GM18499 (cell line): ENCODE measurements around the gene DCLRE1C.
"Not testable (repeated sequence)": the region's sequence is repeated elsewhere in the genome, so short reads cannot be mapped to it uniquely, and the experiment has no call there.

Source experiments
- ATAC-seq: cut with Tn5 transposase; IDR thresholded peaks from one replicate; pipeline ENCODE4 v1.9.1; 2021; ENCODE audit warnings: moderate number of reproducible peaks; ENCODE audit not compliant: insufficient read depth, unreplicated experiment

The DCLRE1C gene

DNA sequence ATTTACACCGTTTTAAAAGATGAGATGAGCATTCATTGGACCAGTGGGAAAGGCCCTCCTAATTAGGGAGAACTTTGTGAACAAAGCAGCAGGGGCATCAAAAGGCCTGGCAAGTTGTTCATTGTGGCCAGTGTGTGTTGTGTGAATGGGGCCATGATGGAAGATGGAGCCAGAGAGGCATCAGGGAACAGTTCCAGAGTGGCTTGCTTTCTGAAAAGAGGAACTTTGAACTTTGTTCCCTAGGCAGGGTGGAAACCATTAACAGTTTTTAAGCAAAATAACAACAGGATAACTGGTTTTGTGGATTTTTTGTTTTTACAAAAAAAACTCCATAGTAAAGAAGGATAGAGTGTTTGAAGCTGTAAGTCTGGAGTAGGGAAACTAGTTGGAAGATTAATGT lies 62.7 kb downstream of the DCLRE1C start:
- ATAC-seq: no peak

DNA sequence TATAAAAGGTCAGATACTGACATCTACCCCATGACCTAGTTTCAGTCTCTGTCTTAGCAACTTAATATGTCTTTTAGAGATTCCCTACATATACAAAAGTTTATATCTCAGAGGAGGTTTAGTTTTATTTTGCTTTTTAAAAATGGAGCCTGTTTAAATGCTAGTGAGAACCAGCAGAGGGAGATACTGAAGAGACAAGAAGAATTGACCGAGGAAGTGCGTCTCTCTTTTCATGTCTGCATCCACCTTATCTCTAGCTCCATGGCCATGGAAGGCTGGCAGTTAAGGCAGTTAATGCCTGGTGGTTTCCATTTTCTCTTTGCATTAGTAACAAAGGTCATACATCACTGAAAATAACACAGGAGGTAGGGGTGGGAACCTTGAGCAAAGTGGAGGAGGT lies 64.6 kb downstream of the DCLRE1C start:
- ATAC-seq: no peak

DNA sequence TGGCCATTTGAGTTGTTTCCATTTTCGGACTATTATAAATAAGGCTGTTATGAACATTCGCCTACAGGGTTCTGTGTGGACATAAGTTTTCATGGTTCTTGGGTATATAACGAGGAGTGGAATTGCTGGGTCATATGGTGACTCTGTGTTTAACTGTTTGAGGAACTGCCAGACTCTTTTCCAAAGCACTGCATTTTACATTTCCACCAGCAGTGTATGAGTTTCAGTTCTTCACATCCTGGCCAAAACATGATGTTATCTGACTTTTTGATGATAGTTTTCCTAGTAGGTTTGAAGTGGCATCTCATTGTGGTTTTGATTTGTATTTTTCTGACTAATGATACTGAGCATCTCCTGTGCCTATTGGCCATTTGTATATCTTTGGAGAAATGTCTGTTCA lies 69.8 kb downstream of the DCLRE1C start:
- ATAC-seq: no peak

DNA sequence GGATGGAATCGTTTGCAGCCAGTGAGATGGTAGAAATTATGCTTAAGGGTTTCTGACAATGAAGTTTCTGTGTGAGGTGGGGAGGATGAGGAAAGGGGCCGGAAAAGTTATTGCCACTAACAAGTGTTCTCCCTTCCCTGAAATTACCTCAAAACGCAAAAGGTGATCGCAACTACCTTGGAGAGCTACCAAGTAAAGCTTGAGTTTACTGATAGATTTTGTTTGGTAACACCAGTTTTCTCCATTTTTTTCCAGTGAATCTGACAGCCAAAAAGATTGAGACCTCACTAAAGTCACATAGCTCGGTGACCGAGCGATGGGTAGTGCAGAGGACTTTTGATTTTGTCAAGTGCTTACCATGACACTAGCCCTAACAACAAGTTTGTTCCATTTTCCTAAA lies 73.7 kb downstream of the DCLRE1C start:
- ATAC-seq: no peak

DNA sequence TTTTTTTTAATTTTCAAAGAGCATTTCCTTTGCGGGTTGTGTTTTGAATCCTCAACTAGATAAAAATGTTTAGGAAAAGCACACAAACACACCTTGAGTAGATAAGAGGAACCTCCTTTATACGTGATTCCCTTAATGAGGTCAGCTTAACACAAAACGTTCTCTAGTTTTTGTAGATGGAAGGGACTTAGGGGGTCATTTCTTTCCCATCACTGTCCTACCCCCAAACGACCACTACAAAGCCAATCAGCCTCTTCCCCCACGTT lies 74.0 kb downstream of the DCLRE1C start:
- no peak for ATAC-seq

GRCh38 chr10:14879124-14879927 lies 74.6 kb downstream of the DCLRE1C start:
- no peak for ATAC-seq

GRCh38 chr10:14878266-14879123 lies 75.4 kb downstream of the DCLRE1C start, which contains the start of gene SUV39H2:
Gene SUV39H2 (plus strand): TSS chr10:14878866. CDS start chr10:14878889, 23 bp downstream.
- ATAC-seq: peak; percentile 69

- ATAC-seq: no peak
These were observed 77.1 kb downstream of the DCLRE1C start for GRCh38 chr10:14876764-14877163.

GRCh38 chr10:14875941-14876340 lies 78.0 kb downstream of the DCLRE1C start:
- no peak for ATAC-seq

GRCh38 chr10:14873090-14873760 lies 80.7 kb downstream of the DCLRE1C start:
- ATAC-seq: peak; percentile 42

GRCh38 chr10:14864871-14865270 lies 89.0 kb downstream of the DCLRE1C start:
- ATAC-seq: not testable (repeated sequence)

DNA sequence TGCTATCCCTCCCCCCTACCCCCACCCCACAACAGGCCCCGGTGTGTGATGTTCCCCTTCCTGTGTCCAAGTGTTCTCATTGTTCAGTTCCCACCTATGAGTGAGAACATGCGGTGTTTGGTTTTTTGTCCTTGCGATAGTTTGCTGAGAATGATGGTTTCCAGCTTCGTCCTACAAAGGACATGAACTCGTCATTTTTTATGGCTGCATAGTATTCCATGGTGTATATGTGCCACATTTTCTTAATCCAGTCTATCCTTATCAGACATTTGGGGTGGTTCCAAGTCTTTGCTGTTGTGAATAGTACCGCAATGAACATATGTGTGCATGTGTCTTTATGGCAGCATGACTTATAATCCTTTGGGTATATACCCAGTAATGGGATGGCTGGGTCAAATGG lies 89.4 kb downstream of the DCLRE1C start:
- ATAC-seq: not testable (repeated sequence)

- no peak for ATAC-seq
These were observed 93.1 kb downstream of the DCLRE1C start for GRCh38 chr10:14860791-14861190.

GRCh38 chr10:14859775-14860174 lies 94.1 kb downstream of the DCLRE1C start:
- no peak for ATAC-seq

DNA sequence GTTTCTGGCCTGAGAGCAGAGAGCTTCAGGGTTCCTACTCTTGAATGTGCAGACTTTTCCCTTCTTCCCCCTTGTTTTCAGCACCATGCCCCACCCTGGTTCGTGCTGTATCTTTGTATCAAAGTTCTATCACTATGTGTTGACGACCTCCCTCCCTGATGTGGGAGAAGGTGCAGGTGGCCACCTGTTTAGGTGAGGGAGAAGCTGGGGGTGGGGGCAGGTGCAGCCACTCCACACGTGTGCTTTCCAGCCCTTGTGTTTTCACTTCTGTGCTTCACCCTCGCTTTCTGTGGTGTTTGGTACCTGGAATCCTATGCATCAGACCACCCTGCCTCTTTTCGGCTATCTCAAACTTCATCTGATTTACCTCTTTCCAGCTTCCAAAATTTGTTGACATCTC lies 94.9 kb downstream of the DCLRE1C start:
- no peak for ATAC-seq

GRCh38 chr10:14858338-14858960 lies 95.4 kb downstream of the DCLRE1C start:
- ATAC-seq: no peak

- ATAC-seq: no peak
These were observed 98.4 kb downstream of the DCLRE1C start for GRCh38 chr10:14855453-14855852.

- no peak for ATAC-seq
These were observed 101.7 kb downstream of the DCLRE1C start for GRCh38 chr10:14852236-14852635.
